BLaER1 (cell line): ENCODE data around the gene PPY.
A peak's percentile ranks its signal among the peaks of the same experiment; 100 is the strongest.

Source experiments
- H3K27ac ChIP-seq: shearing (Covaris generic); formaldehyde crosslinking; 2 replicates; pipeline ENCODE4 v1.8.1; 2022
- H3K27me3 ChIP-seq: shearing (Covaris generic); formaldehyde crosslinking; 2 replicates; pipeline ENCODE4 v1.8.1; 2022
- H3K36me3 ChIP-seq: shearing (Covaris generic); formaldehyde crosslinking; 2 replicates; pipeline ENCODE4 v1.8.1; 2022
- H3K4me1 ChIP-seq: shearing (Covaris generic); formaldehyde crosslinking; 2 replicates; pipeline ENCODE4 v1.8.1; 2022
- H3K4me2 ChIP-seq: shearing (Covaris generic); formaldehyde crosslinking; 2 replicates; pipeline ENCODE4 v1.8.1; 2022
- H3K4me3 ChIP-seq: shearing (Covaris generic); formaldehyde crosslinking; 2 replicates; pipeline ENCODE4 v1.8.1; 2022
- H3K9ac ChIP-seq: shearing (Covaris generic); formaldehyde crosslinking; 2 replicates; pipeline ENCODE4 v1.8.1; 2022
- H3K9me3 ChIP-seq: shearing (Covaris generic); formaldehyde crosslinking; 2 replicates; pipeline ENCODE4 v1.8.1; 2022
- H4K20me1 ChIP-seq: shearing (Covaris generic); formaldehyde crosslinking; 2 replicates; pipeline ENCODE4 v1.8.1; 2022
- Cebpa-rat ChIP-seq: shearing (Covaris generic); IDR thresholded peaks from 2 replicates; pipeline ENCODE4 v1.8.1; 2022

PPY gene, protein sequence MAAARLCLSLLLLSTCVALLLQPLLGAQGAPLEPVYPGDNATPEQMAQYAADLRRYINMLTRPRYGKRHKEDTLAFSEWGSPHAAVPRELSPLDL

GRCh38 chr17:43942051-43942685 lies at the start of gene PPY:
TSS of gene PPY (minus strand) at chr17:43942476. CDS start at chr17:43941654, 822 bp downstream.
- Histone ChIP-seq H3K36me3 (no peaks in the 10 kb centered on the region), H3K27ac (no peak within 1 kb of the TSS), H4K20me1 (no peaks in the 10 kb centered on the region), H3K9ac (no peak within 1 kb of the TSS), H3K4me3 (no peak within 1 kb of the TSS), H3K27me3 (no peaks in the 10 kb centered on the region), H3K9me3 (no peaks in the 10 kb centered on the region), H3K4me2 (no peak within 1 kb of the TSS), H3K4me1 (peaks cover 56% of the 10 kb centered on the region)
- TF ChIP-seq Cebpa-rat: no peak

DNA sequence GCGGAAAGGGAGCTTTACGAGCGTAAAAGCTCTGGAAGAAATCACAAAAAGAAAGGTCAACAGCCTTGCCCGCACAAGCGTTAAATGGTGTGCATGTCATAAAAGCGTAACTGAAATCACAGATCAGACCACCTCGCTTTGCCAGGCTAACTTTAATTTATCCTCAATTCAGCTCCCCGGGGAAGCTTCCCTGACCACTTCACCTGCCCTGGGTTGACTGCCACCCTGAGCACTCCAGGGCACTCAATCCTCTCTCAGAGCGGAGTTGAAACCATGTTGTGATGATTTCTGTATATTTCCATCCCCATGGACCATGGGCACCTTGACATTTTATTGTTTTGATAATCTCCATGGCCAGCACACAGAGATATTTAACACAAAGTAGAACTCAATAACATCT lies 46.0 kb upstream of the PPY start:
- Histone ChIP-seq H4K20me1 (no peaks in the 10 kb centered on the region), H3K4me3 (no peak overlapping the region), H3K4me1 (0 out of 2 replicates have a peak, but pooled peaks cover 8% of the 10 kb centered on the region), H3K9me3 (no peaks in the 10 kb centered on the region), H3K4me2 (no peak overlapping the region), H3K27me3 (peaks cover 21% of the 10 kb centered on the region), H3K9ac (no peak overlapping the region), H3K27ac (no peak overlapping the region), H3K36me3 (no peaks in the 10 kb centered on the region)
- no peak for TF ChIP-seq Cebpa-rat

GRCh38 chr17:43987131-43988021 lies 45.1 kb upstream of the PPY start:
- no peak overlapping the region for H3K4me3 ChIP-seq
- no peaks in the 10 kb centered on the region for H3K9me3 ChIP-seq
- H3K27me3 ChIP-seq: peaks cover 30% of the 10 kb centered on the region
- no peaks in the 10 kb centered on the region for H3K36me3 ChIP-seq
- no peaks in the 10 kb centered on the region for H4K20me1 ChIP-seq
- no peak for TF ChIP-seq Cebpa-rat
- no peak overlapping the region for H3K9ac ChIP-seq
- 0 out of 2 replicates have a peak, but pooled peaks cover 8% of the 10 kb centered on the region for H3K4me1 ChIP-seq
- H3K4me2 ChIP-seq: no peak overlapping the region
- no peak overlapping the region for H3K27ac ChIP-seq

GRCh38 chr17:43986225-43986981 lies 44.1 kb upstream of the PPY start:
- Histone ChIP-seq H3K4me2 (no peak overlapping the region), H3K27me3 (peaks cover 34% of the 10 kb centered on the region), H3K4me3 (no peak overlapping the region), H4K20me1 (no peaks in the 10 kb centered on the region), H3K27ac (no peak overlapping the region), H3K36me3 (no peaks in the 10 kb centered on the region), H3K4me1 (0 out of 2 replicates have a peak, but pooled peaks cover 8% of the 10 kb centered on the region), H3K9me3 (no peaks in the 10 kb centered on the region), H3K9ac (no peak overlapping the region)
- no peak for TF ChIP-seq Cebpa-rat

DNA sequence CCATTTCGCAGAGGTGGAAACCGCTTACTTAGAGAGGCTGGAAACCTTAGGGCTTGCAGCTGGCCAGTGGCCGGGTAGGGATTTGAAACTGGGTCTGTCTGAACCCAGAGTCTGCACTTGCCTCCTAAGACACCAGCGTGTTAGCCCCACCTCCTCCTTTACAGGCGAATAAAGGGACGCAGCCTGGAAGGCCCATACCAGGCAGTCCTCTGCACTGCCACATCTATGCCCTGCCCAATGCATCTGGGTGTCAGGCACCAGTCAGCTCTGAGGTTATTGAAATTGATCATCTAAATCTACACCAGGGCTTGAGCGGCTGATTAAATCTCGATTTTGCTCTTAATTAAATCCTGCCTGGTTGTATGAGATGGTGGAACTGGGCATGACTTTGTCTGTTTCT lies 42.2 kb upstream of the PPY start:
- no peak overlapping the region for H3K4me3 ChIP-seq

DNA sequence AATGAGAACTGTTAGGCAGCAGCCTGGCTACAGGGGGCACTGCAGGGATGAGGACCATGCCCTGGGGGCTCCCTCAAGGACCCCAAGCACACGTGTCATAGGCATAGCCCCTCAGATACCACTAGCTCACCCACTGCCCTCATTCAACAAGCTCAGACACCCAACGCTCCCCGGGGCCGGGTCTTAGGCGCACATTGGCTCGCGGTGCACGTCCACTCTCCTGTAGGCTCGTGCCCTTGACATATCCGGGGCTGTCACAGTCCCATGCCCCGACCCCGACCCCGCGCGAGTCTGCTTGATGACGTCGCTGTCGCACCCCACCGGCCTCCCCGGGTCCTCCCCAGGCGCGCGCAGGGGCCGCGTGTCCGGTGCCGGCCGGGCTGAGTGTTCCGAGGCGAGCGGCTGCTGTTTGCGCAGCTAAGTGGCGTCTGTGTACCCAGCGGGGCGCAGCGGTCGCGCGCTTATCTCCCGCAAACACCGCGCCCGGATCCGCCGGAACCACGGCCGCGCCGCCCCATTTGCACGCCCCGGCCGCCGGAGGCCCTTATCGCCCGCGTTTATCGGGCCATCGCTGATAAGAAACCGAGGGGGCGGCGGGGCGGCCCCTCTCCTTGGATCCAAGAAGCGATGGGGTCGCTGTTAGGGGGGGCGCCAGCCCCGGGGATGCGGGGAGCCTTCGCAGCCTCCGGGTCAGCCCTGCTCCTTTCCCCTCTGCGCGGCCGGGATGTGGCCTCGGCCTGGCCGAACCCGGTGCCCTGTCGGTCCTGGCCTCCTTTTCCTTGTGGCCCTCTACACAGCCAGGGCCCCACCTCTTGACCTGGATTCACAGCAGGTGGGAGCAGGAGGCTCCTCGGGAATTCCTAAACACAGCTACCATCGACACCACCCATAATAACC lies 41.5 kb upstream of the PPY start:
- Histone ChIP-seq H3K4me1 (0 out of 2 replicates have a peak, but pooled peaks cover 8% of the 10 kb centered on the region), H4K20me1 (no peaks in the 10 kb centered on the region), H3K27me3 (peaks cover 34% of the 10 kb centered on the region), H3K9ac (no peak overlapping the region), H3K4me2 (peak overlapping the region; percentile 55), H3K27ac (no peak overlapping the region), H3K9me3 (no peaks in the 10 kb centered on the region), H3K4me3 (peak overlapping the region; percentile 53), H3K36me3 (no peaks in the 10 kb centered on the region)
- TF ChIP-seq Cebpa-rat: no peak

More for the DNA sequence above, 42.2 kb upstream of the PPY start:
- no peaks in the 10 kb centered on the region for H3K36me3 ChIP-seq
- no peak overlapping the region for H3K9ac ChIP-seq
- peaks cover 34% of the 10 kb centered on the region for H3K27me3 ChIP-seq
- H4K20me1 ChIP-seq: no peaks in the 10 kb centered on the region
- H3K9me3 ChIP-seq: no peaks in the 10 kb centered on the region
- H3K4me2 ChIP-seq: no peak overlapping the region
- no peak overlapping the region for H3K27ac ChIP-seq
- no peak for TF ChIP-seq Cebpa-rat
- H3K4me1 ChIP-seq: 0 out of 2 replicates have a peak, but pooled peaks cover 8% of the 10 kb centered on the region

- Histone ChIP-seq H4K20me1 (no peaks in the 10 kb centered on the region), H3K9me3 (no peaks in the 10 kb centered on the region), H3K4me3 (peak overlapping the region; percentile 53; the same call in 1 of the 2 replicates), H3K9ac (no peak overlapping the region), H3K27me3 (peaks cover 34% of the 10 kb centered on the region), H3K27ac (no peak overlapping the region), H3K36me3 (no peaks in the 10 kb centered on the region), H3K4me2 (peak overlapping the region; percentile 55), H3K4me1 (0 out of 2 replicates have a peak, but pooled peaks cover 8% of the 10 kb centered on the region)
- no peak for TF ChIP-seq Cebpa-rat
Measured at GRCh38 chr17:43983196-43983514, 40.9 kb upstream of the PPY start.

DNA sequence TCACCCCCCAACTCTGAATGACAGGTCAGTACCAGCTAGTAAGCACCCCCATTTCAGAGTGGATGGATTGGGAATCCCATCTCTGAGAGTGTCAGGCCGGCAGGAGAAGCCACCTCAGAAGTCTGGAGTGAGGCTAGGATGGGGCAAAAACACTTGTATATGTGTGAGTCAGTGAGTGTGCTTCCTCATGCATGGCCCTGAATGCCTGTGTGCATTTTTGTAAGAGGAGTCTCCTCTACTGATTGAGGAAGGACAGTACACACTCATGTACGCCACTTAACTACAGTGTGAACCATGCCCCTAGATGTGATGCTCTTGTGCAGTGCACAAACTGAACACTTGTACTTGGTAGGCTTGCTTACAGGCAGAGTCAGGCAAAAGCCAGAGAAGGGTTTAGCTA lies 39.9 kb upstream of the PPY start:
- H3K9me3 ChIP-seq: no peaks in the 10 kb centered on the region
- no peak overlapping the region for H3K4me3 ChIP-seq
- no peak overlapping the region for H3K27ac ChIP-seq
- no peak for TF ChIP-seq Cebpa-rat
- peaks cover 34% of the 10 kb centered on the region for H3K27me3 ChIP-seq
- H3K9ac ChIP-seq: no peak overlapping the region
- 0 out of 2 replicates have a peak, but pooled peaks cover 8% of the 10 kb centered on the region for H3K4me1 ChIP-seq
- no peaks in the 10 kb centered on the region for H3K36me3 ChIP-seq
- H4K20me1 ChIP-seq: no peaks in the 10 kb centered on the region
- no peak overlapping the region for H3K4me2 ChIP-seq

DNA sequence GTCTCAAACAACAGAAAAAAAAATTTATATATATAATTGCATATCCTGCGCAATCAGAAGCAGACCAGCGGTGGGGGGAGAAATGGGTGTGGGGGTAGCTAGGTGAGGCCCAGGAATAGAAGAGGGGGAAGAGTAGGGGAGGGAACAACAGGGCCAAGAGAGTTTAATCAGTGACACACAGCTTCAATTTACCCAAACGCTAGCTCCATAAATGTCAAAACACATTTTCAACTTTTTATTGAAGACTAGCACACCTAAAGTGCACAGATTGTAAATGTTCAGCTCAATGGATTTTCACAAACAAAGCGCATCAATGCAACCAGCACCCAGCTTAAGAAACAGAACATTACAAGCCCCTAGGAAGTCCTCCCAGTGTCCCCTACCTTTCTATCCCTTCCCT lies 37.4 kb upstream of the PPY start:
- Histone ChIP-seq H3K9ac (no peak overlapping the region), H3K4me3 (no peak overlapping the region), H3K4me1 (0 out of 2 replicates have a peak, but pooled peaks cover 8% of the 10 kb centered on the region), H3K9me3 (no peaks in the 10 kb centered on the region), H3K27me3 (peaks cover 27% of the 10 kb centered on the region), H4K20me1 (no peaks in the 10 kb centered on the region), H3K36me3 (no peaks in the 10 kb centered on the region), H3K4me2 (no peak overlapping the region), H3K27ac (no peak overlapping the region)
- TF ChIP-seq Cebpa-rat: no peak
